ENCODE data around the gene ABCC10. TPM values are rescaled to one million over a fixed set of nuclear protein-coding genes. Genes with fewer than 3 reads are reported as not detected.

ABCC10 gene
- total and polyA plus RNA-seq, 9 donors = 8.9 to 34.9 (median 21.1) TPM

DNA sequence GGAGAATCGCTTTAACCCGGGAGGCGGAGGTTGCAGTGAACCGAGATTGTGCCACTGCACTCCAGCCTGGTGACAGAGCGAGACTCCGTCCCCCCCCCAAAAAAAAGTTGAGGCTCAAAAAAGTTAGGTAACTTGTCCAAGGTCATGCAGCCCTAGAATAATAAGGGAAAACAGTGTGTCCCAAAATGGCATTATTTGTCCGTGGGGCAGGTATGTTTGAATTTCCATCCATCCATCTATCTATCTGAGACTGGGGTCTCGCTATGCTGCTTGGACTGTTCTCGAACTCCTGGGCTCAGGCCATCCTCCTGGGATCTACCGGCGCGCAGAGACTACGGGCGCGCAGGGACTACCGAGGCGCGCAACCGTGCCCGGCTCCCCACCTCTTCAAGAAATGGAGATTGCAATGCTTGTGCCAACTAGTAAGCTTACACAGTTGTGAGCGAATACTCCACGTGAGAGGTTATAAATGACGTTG is 374 bp upstream of the ABCC10 start:
- Histone ChIP-seq H3K4me3 (peak overlapping the region; percentile 79), H3K27ac (peak overlapping the region in 1 of 2 donors; percentile 42), H3K9me3 (no peaks in the 10 kb centered on the region), H3K4me1 (ENCODE audit: insufficient read depth) (peaks cover 6% of the 10 kb centered on the region), H3K27me3 (no peaks in the 10 kb centered on the region), H3K36me3 (no peaks in the 10 kb centered on the region)
- TF ChIP-seq POLR2A (IDR thresholded peaks at IDR 0.05) (no peak), CTCF (IDR thresholded peaks at IDR 0.05) (no peak), EP300 (IDR thresholded peaks at IDR 0.05) (no peak)
- no peak for DNase-seq
- intact Hi-C loops (cut with DNase I) = no loop called here
- 22 to 30% (median 26%) methylated on average over 23 of the region's 23 CpGs for WGBS, 3 donors

DNA sequence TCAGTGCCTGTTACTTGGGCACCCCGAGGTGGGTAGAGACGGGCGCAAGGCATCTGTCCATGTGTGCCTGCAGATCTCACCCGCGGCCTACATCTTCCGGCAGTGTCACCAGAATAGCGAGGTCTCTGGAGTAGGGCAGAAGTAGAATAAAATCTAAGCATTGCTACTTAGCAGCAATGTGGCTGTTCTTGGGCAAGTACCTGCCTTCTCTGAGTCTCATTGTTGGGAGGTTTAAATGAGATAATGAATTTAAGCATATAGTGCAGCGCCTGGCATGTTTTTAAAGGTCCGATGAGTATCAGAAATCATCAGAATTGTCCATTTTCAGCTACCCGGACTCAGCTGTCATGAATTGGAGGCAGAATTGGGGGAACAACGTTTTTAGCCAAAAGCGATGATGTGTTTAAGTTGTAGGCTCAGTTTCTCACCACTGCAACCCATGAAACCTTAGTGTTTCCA is 800 bp downstream of the ABCC10 start:
- peak overlapping the region in 1 of 2 donors; percentile 42 for H3K27ac ChIP-seq
- H3K36me3 ChIP-seq = no peaks in the 10 kb centered on the region
- 11 to 13% (median 12%) methylated on average over 12 of the region's 12 CpGs for WGBS, 3 donors
- intact Hi-C loops (cut with DNase I) = no loop called here
- no peak for TF ChIP-seq EP300 (IDR thresholded peaks at IDR 0.05)
- no peak for TF ChIP-seq CTCF (IDR thresholded peaks at IDR 0.05)
- TF ChIP-seq POLR2A (IDR thresholded peaks at IDR 0.05) = no peak
- H3K4me1 ChIP-seq (ENCODE audit: insufficient read depth) = peaks cover 6% of the 10 kb centered on the region
- peak overlapping the region; percentile 79 for H3K4me3 ChIP-seq
- no peak for DNase-seq
- no peaks in the 10 kb centered on the region for H3K27me3 ChIP-seq
- H3K9me3 ChIP-seq = no peaks in the 10 kb centered on the region

DNA sequence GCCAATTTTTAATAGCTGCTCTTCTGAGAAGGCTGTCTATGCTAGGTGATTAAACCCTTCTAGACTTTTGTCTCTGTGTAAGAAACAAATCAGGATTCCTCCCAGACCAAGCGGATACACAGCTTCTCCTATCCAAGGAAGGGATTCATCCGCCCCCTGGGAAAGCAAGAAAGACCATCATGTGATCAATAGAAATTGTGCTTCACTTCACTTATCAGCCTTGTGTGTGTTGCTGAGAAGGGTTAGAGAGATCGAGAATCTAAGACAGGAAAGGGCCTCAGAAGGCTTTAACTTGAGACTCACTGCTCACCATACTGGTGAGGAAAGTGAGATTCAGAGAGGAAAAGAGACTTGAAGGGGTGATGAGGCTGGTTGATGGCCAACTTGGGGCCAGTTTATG is 1.5 kb downstream of the ABCC10 start:
- Histone ChIP-seq H3K4me1 (ENCODE audit: insufficient read depth) (peaks cover 6% of the 10 kb centered on the region), H3K9me3 (no peaks in the 10 kb centered on the region), H3K36me3 (no peaks in the 10 kb centered on the region), H3K27ac (no peak overlapping the region), H3K4me3 (peak overlapping the region; percentile 5), H3K27me3 (no peaks in the 10 kb centered on the region)
- no peak for DNase-seq
- 84 to 91% (median 91%) methylated on average over 3 of the region's 3 CpGs for WGBS, 3 donors
- TF ChIP-seq EP300 (IDR thresholded peaks at IDR 0.05) = no peak
- TF ChIP-seq POLR2A (IDR thresholded peaks at IDR 0.05) = no peak
- no peak for TF ChIP-seq CTCF (IDR thresholded peaks at IDR 0.05)
- intact Hi-C loops (cut with DNase I) = no loop called here

- peaks cover 17% of the 10 kb centered on the region for H3K4me1 ChIP-seq (ENCODE audit: insufficient read depth)
- intact Hi-C loops (cut with DNase I) = no loop called here
- no peak for DNase-seq
- no peak overlapping the region for H3K27ac ChIP-seq
- WGBS, 3 donors = 88 to 89% (median 89%) methylated on average over 19 of the region's 19 CpGs
- H3K9me3 ChIP-seq = no peaks in the 10 kb centered on the region
- no peaks in the 10 kb centered on the region for H3K27me3 ChIP-seq
- no peaks in the 10 kb centered on the region for H3K36me3 ChIP-seq
- H3K4me3 ChIP-seq = no peak overlapping the region
- TF ChIP-seq EP300 (IDR thresholded peaks at IDR 0.05) = no peak
- no peak for TF ChIP-seq POLR2A (IDR thresholded peaks at IDR 0.05)
- no peak for TF ChIP-seq CTCF (IDR thresholded peaks at IDR 0.05)
These were observed 4.9 kb downstream of the ABCC10 start for GRCh38 chr6:43432009-43432945.

Measured in ovary (tissue), 9 donors.